Measurements from ENCODE around the gene RNF121.

The RNF121 gene

GRCh38 chr11:72039856-72040401 is 111.1 kb downstream of the RNF121 start:
- no peak for DNase-seq

- peak; percentile 82 for DNase-seq
Observed at GRCh38 chr11:72040491-72041363, 111.9 kb downstream of the RNF121 start.

GRCh38 chr11:72041364-72042063 is 112.7 kb downstream of the RNF121 start:
- no peak for DNase-seq

GRCh38 chr11:72042064-72042745 is 113.4 kb downstream of the RNF121 start:
- no peak for DNase-seq

- DNase-seq, result no peak
Observed at GRCh38 chr11:72045849-72046248, 117.0 kb downstream of the RNF121 start.

Measured in NCI-H226 (cell line).